Testis (tissue), 2 donors: ENCODE results near the gene APH1B.

Source experiments
- CTCF ChIP-seq, 3 experiments: fragments of 450-650 bp in 2 of 3; fragments of 200-600 bp in 1 of 3; sonication (generic) in 1 of 3; IDR thresholded peaks; one replicate each; pipeline ENCODE4 v1.5.1; 2016 to 2019; ENCODE audit warnings: antibody characterized with exemption in 3 of 3, mild to moderate bottlenecking in 2 of 3, moderate library complexity in 1 of 3
- POLR2A ChIP-seq: fragments of 450-650 bp; IDR thresholded peaks from one replicate; pipeline ENCODE4 v1.6.1; 2017; ENCODE audit warnings: antibody characterized with exemption, mild to moderate bottlenecking, moderate library complexity

GRCh38 chr15:63243776-63244175 lies 33.6 kb upstream of the APH1B start:
- TF ChIP-seq CTCF (IDR thresholded peaks at IDR 0.05) (no peak), POLR2A (no peak)
